Hippocampal formation (tissue), 2 donors: Measurements from ENCODE around the gene ITGB1.
A peak's percentile ranks its signal among the peaks of the same experiment; 100 is the strongest.
"Not testable (repeated sequence)": the region's sequence is repeated elsewhere in the genome, so short reads cannot be mapped to it uniquely, and the experiment has no call there.

Source experiments
- DNase-seq, 2 donors: peaks; one replicate each; lab custom pipeline; 2025; lab: John Stamatoyannopoulos, UW

Gene ITGB1

GRCh38 chr10:32938554-32939061 is 19.4 kb downstream of the ITGB1 start:
- peak; percentile 26 to 44 for DNase-seq

GRCh38 chr10:32937911-32938424 is 20.1 kb downstream of the ITGB1 start:
- DNase-seq: no peak

GRCh38 chr10:32932225-32932729 is 25.8 kb downstream of the ITGB1 start:
- no peak for DNase-seq

GRCh38 chr10:32931593-32931992 is 26.4 kb downstream of the ITGB1 start:
- DNase-seq: no peak

DNA sequence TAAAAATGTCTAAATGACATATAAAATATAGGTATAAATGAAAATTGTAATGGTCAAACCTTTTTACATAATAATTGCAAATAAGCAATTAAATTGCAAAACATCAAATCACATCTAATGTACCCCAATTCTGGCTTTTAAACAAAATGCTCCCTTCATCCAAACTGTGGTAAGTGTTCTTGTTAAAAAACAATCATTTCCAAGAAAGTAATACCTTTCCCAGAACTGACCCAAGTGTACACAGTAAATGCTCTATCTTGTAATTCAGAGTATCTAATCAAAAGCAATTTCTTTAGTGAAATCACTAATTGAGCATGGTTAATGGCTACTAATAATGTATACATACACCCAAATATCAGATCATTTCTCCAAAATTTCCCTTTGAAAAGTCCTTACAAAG is 28.0 kb downstream of the ITGB1 start:
- no peak for DNase-seq

DNA sequence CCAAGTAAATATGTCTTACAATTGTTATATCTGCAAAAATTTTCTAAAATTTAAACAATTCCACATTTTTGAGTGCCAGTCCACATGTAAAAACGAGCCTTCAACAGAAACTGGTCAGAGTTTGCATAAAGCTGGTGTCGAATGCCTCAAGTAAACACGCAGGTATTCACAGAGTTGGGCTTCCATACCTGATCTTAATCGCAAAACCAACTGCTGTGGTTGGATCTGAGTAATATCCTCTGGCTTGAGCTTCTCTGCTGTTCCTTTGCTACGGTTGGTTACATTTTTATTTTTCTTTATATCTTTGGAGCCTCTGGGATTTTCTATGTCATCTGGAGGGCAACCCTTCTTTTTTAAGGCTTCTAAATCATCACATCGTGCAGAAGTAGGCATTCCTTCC is 28.4 kb downstream of the ITGB1 start:
- no peak for DNase-seq

DNA sequence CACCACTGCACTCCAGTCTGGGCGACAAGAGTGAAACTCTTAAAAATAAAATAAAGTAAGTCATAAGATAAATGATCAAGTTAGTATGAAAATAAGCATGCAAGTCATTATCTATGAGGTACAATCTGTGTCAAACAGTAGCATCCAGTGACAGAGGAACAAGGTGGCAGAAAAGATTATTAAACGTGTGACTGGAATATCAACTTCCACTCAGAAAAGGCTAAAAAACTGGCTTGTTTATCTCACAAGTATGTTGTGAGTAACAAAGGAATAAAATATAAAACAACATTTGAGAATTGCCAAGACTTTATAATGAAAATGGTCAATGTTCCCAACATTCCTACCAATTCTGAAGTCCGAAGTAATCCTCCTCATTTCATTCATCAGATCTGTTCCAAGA is 30.3 kb downstream of the ITGB1 start:
- no peak for DNase-seq

- no peak for DNase-seq
Observed at GRCh38 chr10:32923849-32924248, 34.2 kb downstream of the ITGB1 start.

DNA sequence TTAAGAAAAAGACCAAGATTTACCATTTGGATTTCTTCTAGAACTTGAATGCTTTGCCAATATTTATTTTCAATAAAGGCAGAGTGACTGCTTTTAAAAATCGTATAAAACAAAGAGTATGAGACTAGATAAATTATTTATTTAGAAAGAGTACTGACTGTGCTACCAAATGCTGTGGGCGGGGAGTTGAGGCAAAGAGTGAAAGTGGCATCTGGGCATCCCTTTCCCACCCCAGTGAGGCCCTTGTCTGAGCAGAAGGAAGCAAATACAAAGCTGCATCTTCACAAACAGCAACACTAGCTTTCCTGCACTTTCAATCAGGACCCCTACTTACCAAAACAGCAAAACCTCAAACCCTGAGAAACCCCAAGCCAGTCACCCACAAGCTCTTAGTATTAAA is 34.9 kb downstream of the ITGB1 start:
- DNase-seq: no peak

- DNase-seq: no peak
Observed at GRCh38 chr10:32922170-32922569, 35.9 kb downstream of the ITGB1 start.

GRCh38 chr10:32917817-32918216 is 40.2 kb downstream of the ITGB1 start:
- DNase-seq: not testable (repeated sequence)

DNA sequence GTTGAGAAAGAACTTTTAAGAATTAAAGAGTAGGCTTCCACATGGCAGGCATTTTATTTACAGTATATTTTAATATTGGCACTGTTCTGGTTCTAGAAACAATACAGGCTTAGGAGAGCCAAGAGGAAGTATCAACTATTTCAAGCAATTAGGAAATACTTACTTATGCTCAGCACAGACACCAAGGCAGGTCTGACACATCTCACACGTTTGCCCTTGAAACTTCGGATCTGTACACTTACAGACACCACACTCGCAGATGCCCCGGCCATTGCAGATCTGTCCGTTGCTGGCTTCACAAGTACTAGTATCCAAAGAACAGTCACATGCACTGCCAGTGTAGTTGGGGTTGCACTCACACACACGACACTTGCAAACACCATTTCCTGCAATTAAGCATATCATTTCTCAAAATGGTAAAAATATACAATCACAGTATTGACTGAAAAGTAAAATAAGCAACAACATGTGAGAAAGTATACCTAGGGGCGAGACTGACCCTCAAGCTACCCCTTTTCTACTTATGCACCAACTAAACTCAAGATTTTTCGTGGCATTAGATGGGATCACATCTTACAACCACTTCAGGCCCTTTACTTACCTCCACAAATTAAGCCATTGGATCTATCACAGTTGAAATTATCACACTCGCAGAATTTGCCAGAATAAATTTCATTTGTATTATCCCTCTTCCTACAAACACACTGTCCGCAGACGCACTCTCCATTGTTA is 46.6 kb downstream of the ITGB1 start:
- no peak for DNase-seq

- not testable (repeated sequence) for DNase-seq
Observed at GRCh38 chr10:32909970-32910369, 48.1 kb downstream of the ITGB1 start.

GRCh38 chr10:32909456-32909855 is 48.6 kb downstream of the ITGB1 start:
- DNase-seq: no peak

- DNase-seq: no peak
Observed at GRCh38 chr10:32906595-32906994, 51.4 kb downstream of the ITGB1 start.

DNA sequence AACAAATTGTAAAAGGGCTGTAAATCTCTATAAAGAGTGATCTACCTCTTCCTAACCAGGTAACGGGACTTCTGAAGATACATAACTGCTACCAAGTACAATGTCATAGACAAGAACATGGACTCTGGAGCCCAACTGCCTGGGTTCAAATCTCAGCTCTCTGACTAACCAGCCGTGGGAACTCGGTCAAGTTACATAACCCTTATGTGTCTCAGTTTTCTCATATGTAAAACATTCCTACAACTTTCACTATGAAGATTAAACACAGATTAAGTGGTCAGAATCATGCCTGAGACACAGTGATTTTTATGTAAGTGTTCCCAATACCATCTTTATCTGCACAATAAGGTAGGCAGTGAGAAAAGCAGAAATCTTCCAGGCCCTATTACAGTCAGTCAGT is 52.6 kb downstream of the ITGB1 start:
- DNase-seq: no peak

DNA sequence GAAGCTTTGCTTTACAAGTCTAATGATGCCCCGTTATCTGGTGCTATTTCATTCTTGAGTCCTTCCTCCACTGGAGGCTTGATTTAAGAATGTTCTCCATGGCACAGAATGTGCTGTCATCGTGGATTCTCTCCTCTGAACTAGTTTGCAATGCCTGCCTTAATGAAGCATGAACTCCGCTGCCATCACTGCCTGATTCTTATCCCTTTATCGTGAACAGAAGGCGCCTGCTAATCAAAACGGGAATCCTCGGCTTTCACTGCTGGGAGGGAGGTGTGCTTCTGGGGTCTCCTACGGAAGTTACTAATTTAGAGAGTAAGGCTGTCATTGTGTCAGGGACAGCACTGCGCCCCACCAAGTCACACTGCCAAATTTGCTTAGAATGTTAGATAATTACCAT is 56.2 kb downstream of the ITGB1 start:
- no peak for DNase-seq

DNA sequence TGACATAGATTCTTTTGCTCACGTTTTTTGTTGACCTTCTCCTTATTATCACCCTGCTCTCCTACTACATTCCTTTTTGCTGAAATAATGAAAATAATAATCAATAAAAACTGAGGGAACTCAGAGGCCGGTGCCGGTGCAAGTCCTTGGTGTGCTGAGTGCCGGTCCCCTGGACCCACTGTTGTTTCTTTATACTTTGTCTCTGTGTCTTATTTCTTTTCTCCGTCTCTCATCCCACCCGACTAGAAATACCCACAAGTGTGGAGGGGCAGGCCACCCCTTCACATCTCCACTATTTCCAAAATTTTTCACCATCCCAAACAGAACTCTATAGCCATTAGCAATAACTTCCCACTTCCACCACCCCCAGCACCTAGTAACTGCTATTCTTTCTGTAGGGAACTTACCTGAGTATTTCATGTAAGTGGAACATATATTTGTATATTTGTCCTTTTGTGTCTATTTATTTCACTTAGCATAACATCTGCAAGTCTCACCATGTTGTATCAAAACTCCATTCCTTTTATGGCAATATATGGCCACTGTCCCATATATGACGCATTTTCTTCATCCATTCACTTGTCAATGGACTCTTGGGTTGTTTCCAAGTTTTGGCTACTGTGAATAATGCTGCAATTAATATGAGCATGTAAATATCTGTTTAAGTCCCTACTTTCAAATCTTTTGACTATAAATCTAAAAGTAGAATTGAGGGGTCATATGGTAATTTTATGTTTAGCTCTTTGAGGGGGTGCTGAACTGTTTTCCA is 62.6 kb downstream of the ITGB1 start:
- not testable (repeated sequence) for DNase-seq

- no peak for DNase-seq
Observed at GRCh38 chr10:32893916-32894664, 63.9 kb downstream of the ITGB1 start.

DNA sequence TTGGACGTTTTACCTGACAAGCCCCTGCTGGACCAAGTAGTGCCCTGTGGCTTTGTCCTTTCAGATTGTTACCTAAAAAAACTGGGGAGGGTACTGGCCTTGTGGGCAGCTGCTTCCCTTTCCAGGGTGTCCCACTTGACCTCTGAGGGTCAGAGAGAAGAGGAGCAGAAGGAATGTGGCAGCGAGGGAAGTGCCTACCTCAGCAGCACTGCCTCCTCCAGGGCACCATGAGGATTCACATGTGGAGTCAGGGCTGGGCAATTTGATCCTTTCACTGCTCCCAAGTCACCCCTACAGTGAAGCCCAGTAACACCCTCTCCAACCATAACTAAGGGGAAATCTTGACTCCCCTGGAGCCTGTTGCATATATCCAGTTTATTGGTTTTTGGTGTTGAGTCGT is 64.6 kb downstream of the ITGB1 start:
- no peak for DNase-seq

GRCh38 chr10:32891261-32891660 is 66.8 kb downstream of the ITGB1 start:
- no peak for DNase-seq

DNA sequence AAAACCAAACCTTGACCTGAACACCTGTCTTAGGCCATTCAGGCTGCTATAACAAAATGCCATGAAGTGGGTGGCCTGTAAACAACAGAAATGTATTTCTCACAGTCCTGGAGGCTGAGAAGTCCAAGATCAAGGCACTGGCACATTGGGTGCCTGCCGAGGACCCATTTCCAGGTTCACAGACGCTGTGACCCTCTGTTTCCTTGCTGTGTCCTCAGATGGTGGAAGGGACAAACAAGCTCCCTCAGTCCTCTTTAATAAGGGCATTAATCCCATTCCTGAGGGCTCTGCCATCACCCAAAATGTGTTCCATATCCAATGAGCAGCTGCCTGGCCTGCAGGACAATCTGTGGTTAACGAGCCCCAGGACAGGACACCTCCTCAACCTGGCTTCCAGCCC is 67.6 kb downstream of the ITGB1 start:
- DNase-seq: no peak
